Measurements from ENCODE around the gene SKA1. TPM values are rescaled to one million over a fixed set of nuclear protein-coding genes. Genes with fewer than 3 reads are reported as not detected.
A peak's percentile ranks its signal among the peaks of the same experiment; 100 is the strongest.

The SKA1 gene
- total and polyA plus RNA-seq, 9 of the 15 experiments (the other 6 are each of a cell fraction or from before 2014, with no cell fraction given): 27.8 to 67.2 (median 41.9) TPM

GRCh38 chr18:50429207-50429948 lies 54.5 kb downstream of the SKA1 start (continued):
- TF ChIP-seq MITF (IDR thresholded peaks at IDR 0.05) (no peak), ZNF395 (CRISPR knock-in tag; IDR thresholded peaks at IDR 0.05) (0 out of 2 replicates have a peak, but pooled peaks have one; percentile 52), SAFB (IDR thresholded peaks at IDR 0.05; ENCODE audit: borderline replicate concordance, low read depth, low read length) (no peak), ZNF583 (CRISPR knock-in tag; IDR thresholded peaks at IDR 0.05) (0 out of 2 replicates have a peak, but pooled peaks have one; percentile 22), SMAD3 (CRISPR knock-in tag; conservative IDR thresholded peaks at IDR 0.05) (no peak), CREB3 (tag; conservative IDR thresholded peaks at IDR 0.05; ENCODE audit: low read depth) (peak; percentile 66; the same call in 1 of the 2 replicates), TGIF2 (CRISPR knock-in tag; IDR thresholded peaks at IDR 0.05) (no peak), ILF3 (IDR thresholded peaks at IDR 0.05; ENCODE audit: borderline replicate concordance) (no peak), SAP30 (IDR thresholded peaks at IDR 0.05; ENCODE audit: borderline replicate concordance, insufficient read depth, low read depth, low read length, poor library complexity, severe bottlenecking) (no peak), NR2C1 (IDR thresholded peaks at IDR 0.05) (no peak), NR2C1 (tag; IDR thresholded peaks at IDR 0.05) (peak; percentile 47; the same call in 1 of the 2 replicates), ZNF778 (CRISPR knock-in tag; IDR thresholded peaks at IDR 0.05) (no peak), SRSF7 (optimal IDR thresholded peaks at IDR 0.05; ENCODE audit: low read depth, low read length) (no peak), REST (IDR thresholded peaks at IDR 0.05; ENCODE audit: borderline replicate concordance) (no peak), REST (CRISPR knock-in tag; IDR thresholded peaks at IDR 0.05; ENCODE audit: low read depth) (no peak), KLF16 (IDR thresholded peaks at IDR 0.05) (no peak)
